ENCODE data around the gene IRF5.

DNA sequence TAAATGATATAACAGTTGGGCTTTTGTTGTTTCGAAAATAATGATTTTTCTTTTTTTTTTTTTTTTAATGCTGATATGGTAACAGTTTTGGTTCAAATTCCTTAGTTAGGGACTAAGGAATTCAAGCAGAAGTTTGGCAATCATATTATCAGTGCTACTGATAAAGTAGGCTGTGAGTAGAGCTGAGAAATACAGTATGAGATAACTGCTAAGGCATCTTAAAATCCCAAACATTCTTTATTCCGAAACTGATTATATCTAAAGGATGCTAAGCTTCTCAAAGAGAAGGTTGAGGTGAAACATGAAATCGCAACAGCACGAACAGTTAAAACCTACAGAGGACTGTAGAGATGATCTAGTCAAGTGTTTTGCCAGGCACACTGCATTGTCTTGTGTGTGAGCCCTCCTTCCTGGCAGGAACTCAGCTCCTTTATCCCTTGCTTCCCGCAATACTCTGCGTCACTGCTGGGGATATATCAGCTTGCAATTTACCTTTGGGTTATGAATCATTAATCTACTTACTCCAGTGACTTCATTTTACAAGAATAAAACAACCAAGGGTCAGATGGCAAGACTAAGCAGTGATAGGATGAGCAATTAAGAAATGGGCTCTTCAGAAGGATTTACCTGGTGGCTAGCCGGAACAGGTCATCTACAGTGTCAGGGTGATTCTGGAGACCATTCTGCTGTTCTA is 36.7 kb downstream of the IRF5 start:
- TF ChIP-seq, protein P1, sequence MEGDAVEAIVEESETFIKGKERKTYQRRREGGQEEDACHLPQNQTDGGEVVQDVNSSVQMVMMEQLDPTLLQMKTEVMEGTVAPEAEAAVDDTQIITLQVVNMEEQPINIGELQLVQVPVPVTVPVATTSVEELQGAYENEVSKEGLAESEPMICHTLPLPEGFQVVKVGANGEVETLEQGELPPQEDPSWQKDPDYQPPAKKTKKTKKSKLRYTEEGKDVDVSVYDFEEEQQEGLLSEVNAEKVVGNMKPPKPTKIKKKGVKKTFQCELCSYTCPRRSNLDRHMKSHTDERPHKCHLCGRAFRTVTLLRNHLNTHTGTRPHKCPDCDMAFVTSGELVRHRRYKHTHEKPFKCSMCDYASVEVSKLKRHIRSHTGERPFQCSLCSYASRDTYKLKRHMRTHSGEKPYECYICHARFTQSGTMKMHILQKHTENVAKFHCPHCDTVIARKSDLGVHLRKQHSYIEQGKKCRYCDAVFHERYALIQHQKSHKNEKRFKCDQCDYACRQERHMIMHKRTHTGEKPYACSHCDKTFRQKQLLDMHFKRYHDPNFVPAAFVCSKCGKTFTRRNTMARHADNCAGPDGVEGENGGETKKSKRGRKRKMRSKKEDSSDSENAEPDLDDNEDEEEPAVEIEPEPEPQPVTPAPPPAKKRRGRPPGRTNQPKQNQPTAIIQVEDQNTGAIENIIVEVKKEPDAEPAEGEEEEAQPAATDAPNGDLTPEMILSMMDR (IDR thresholded peaks at IDR 0.05), result no peak
- TF ChIP-seq, protein P2, sequence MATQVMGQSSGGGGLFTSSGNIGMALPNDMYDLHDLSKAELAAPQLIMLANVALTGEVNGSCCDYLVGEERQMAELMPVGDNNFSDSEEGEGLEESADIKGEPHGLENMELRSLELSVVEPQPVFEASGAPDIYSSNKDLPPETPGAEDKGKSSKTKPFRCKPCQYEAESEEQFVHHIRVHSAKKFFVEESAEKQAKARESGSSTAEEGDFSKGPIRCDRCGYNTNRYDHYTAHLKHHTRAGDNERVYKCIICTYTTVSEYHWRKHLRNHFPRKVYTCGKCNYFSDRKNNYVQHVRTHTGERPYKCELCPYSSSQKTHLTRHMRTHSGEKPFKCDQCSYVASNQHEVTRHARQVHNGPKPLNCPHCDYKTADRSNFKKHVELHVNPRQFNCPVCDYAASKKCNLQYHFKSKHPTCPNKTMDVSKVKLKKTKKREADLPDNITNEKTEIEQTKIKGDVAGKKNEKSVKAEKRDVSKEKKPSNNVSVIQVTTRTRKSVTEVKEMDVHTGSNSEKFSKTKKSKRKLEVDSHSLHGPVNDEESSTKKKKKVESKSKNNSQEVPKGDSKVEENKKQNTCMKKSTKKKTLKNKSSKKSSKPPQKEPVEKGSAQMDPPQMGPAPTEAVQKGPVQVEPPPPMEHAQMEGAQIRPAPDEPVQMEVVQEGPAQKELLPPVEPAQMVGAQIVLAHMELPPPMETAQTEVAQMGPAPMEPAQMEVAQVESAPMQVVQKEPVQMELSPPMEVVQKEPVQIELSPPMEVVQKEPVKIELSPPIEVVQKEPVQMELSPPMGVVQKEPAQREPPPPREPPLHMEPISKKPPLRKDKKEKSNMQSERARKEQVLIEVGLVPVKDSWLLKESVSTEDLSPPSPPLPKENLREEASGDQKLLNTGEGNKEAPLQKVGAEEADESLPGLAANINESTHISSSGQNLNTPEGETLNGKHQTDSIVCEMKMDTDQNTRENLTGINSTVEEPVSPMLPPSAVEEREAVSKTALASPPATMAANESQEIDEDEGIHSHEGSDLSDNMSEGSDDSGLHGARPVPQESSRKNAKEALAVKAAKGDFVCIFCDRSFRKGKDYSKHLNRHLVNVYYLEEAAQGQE (IDR thresholded peaks at IDR 0.05; ENCODE audit: insufficient read depth in 1 of 2, low read depth in 2 of 2, low read length in 1 of 2), result no peak
- no peak for TF ChIP-seq TCF7L2 (IDR thresholded peaks at IDR 0.05; ENCODE audit: low read depth, low read length)
